Left lung (tissue), 10 donors: Measurements from ENCODE around the gene TSPAN5. TPM values are rescaled to one million over a fixed set of nuclear protein-coding genes. Genes with fewer than 3 reads are reported as not detected.

Source experiments
- ATAC-seq: fragments of 200-7000 bp; cut with Tn5 transposase; one replicate; pipeline ENCODE4 v1.9.1; 2020; ENCODE audit warnings: moderate library complexity
- DNase-seq, 4 donors: peaks; one replicate each; pipeline ENCODE4 v3.0.0-alpha.2; 2013 to 2020
- H3K27ac ChIP-seq, 2 donors: fragments of 200-600 bp; sonication (generic) in 1 of 2; one replicate each; pipeline versions ENCODE4 v1.5.0 to v1.8.0; 2020 to 2021
- H3K27me3 ChIP-seq, 2 donors: fragments of 200-600 bp; sonication (generic) in 1 of 2; one replicate each; pipeline versions ENCODE4 v1.5.0 to v1.8.0; 2020 to 2021
- H3K36me3 ChIP-seq, 2 donors: fragments of 200-600 bp; sonication (generic) in 1 of 2; one replicate each; pipeline versions ENCODE4 v1.5.0 to v1.8.0; 2020 to 2021
- H3K4me1 ChIP-seq, 2 donors: fragments of 200-600 bp; one replicate each; pipeline ENCODE4 v1.8.0; 2021
- H3K4me3 ChIP-seq, 2 donors: fragments of 200-600 bp; sonication (generic) in 1 of 2; one replicate each; pipeline versions ENCODE4 v1.5.0 to v1.8.0; 2020 to 2021; ENCODE audit warnings: mild to moderate bottlenecking in 1 of 2
- H3K9me3 ChIP-seq, 2 donors: fragments of 200-600 bp; sonication (generic) in 1 of 2; one replicate each; pipeline versions ENCODE4 v1.5.0 to v1.8.0; 2020 to 2021
- intact Hi-C, 2 donors: fragments of 100-400 bp; cut with DNase I; formaldehyde crosslinking; loops; one replicate each; pipeline versions ENCODE4 v1.11.2 to v1.14.2; 2022
- polyA plus RNA-seq, 6 donors: library from polyadenylated mRNA; unstranded; fragments of 120-200 nt; gene quantifications; one replicate each; pipeline ENCODE4 v1.2.1, GENCODE V29; 2013; ENCODE audit not compliant: insufficient read length in 6 of 6
- total RNA-seq, 2 donors: library from RNA; stranded (reverse); fragmentation: NEBNext Ultra II Directional; extraction: Animal tissue kit (Norgen Biotek cat#: 25700); gene quantifications; one replicate each; pipeline ENCODE4 v1.2.1, GENCODE V29; 2021
- TF ChIP-seq, protein P1 (sequence below), 2 donors: fragments of 200-600 bp; sonication (generic) in 1 of 2; IDR thresholded peaks; one replicate each; pipeline versions ENCODE4 v1.5.0 to v1.8.0; 2021; ENCODE audit warnings: antibody characterized with exemption in 2 of 2
- donor health status: DM: no; HTN: yes; CAD: no.
- donor health status: DM: no; HTN: no; CAD: no.

The TSPAN5 gene
- total and polyA plus RNA-seq, 8 donors: 11.9 to 36.5 (median 31.7) TPM

GRCh38 chr4:98502624-98503023 is 155.8 kb downstream of the TSPAN5 start:
- H3K4me3 ChIP-seq: no peak overlapping the region
- H3K27ac ChIP-seq: no peak overlapping the region
- no peak for DNase-seq
- H3K27me3 ChIP-seq: no peaks in the 10 kb centered on the region
- no peaks in the 10 kb centered on the region for H3K9me3 ChIP-seq
- TF ChIP-seq, protein P1, sequence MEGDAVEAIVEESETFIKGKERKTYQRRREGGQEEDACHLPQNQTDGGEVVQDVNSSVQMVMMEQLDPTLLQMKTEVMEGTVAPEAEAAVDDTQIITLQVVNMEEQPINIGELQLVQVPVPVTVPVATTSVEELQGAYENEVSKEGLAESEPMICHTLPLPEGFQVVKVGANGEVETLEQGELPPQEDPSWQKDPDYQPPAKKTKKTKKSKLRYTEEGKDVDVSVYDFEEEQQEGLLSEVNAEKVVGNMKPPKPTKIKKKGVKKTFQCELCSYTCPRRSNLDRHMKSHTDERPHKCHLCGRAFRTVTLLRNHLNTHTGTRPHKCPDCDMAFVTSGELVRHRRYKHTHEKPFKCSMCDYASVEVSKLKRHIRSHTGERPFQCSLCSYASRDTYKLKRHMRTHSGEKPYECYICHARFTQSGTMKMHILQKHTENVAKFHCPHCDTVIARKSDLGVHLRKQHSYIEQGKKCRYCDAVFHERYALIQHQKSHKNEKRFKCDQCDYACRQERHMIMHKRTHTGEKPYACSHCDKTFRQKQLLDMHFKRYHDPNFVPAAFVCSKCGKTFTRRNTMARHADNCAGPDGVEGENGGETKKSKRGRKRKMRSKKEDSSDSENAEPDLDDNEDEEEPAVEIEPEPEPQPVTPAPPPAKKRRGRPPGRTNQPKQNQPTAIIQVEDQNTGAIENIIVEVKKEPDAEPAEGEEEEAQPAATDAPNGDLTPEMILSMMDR (IDR thresholded peaks at IDR 0.05): no peak
- H3K4me1 ChIP-seq: no peaks in the 10 kb centered on the region
- ATAC-seq: no peak
- no peaks in the 10 kb centered on the region for H3K36me3 ChIP-seq
- intact Hi-C loops: no loop called here

GRCh38 chr4:98502031-98502430 is 156.4 kb downstream of the TSPAN5 start:
- Histone ChIP-seq H3K4me3 (no peak overlapping the region), H3K36me3 (no peaks in the 10 kb centered on the region)
- intact Hi-C loops: no loop called here

GRCh38 chr4:98501383-98501782 is 157.0 kb downstream of the TSPAN5 start:
- Histone ChIP-seq H3K27ac (no peak overlapping the region), H3K27me3 (no peaks in the 10 kb centered on the region), H3K9me3 (no peaks in the 10 kb centered on the region), H3K4me3 (no peak overlapping the region), H3K4me1 (no peaks in the 10 kb centered on the region), H3K36me3 (no peaks in the 10 kb centered on the region)
- ATAC-seq (no peak), DNase-seq (no peak)
- intact Hi-C loops: no loop called here
- TF ChIP-seq, protein P1 (IDR thresholded peaks at IDR 0.05): no peak

More at GRCh38 chr4:98502031-98502430, 156.4 kb downstream of the TSPAN5 start:
- no peak for ATAC-seq
- TF ChIP-seq, protein P1 (IDR thresholded peaks at IDR 0.05): no peak
- no peaks in the 10 kb centered on the region for H3K27me3 ChIP-seq
- no peaks in the 10 kb centered on the region for H3K9me3 ChIP-seq
- H3K27ac ChIP-seq: no peak overlapping the region
- no peaks in the 10 kb centered on the region for H3K4me1 ChIP-seq
- DNase-seq: no peak

GRCh38 chr4:98498774-98499173 is 159.6 kb downstream of the TSPAN5 start:
- no peak overlapping the region for H3K4me3 ChIP-seq
- ATAC-seq (no peak), DNase-seq (no peak)
- TF ChIP-seq, protein P1 (IDR thresholded peaks at IDR 0.05): no peak
- H3K27ac ChIP-seq: no peak overlapping the region
- no peaks in the 10 kb centered on the region for H3K27me3 ChIP-seq
- no peaks in the 10 kb centered on the region for H3K9me3 ChIP-seq
- H3K4me1 ChIP-seq: no peaks in the 10 kb centered on the region
- no peaks in the 10 kb centered on the region for H3K36me3 ChIP-seq
- intact Hi-C loops: no loop called here

- Histone ChIP-seq H3K4me1 (no peaks in the 10 kb centered on the region), H3K36me3 (no peaks in the 10 kb centered on the region), H3K9me3 (no peaks in the 10 kb centered on the region), H3K4me3 (no peak overlapping the region), H3K27me3 (no peaks in the 10 kb centered on the region), H3K27ac (no peak overlapping the region)
- ATAC-seq: no peak
- TF ChIP-seq, protein P1 (IDR thresholded peaks at IDR 0.05): no peak
- no peak for DNase-seq
- intact Hi-C loops: no loop called here
Observed at GRCh38 chr4:98496152-98496845, 162.1 kb downstream of the TSPAN5 start.
